ENCODE measurements around the gene FAM237B. TPM values are rescaled to one million over a fixed set of nuclear protein-coding genes. Genes with fewer than 3 reads are reported as not detected.
"Not testable (repeated sequence)": the region's sequence is repeated elsewhere in the genome, so short reads cannot be mapped to it uniquely, and the experiment has no call there.

Gene FAM237B
- total RNA-seq (not detected), polyA plus RNA-seq (not detected)

- H3K4me3 ChIP-seq = peak within 1 kb of the TSS in 3 of 4 donors; percentile 20 to 34 (median 23)
These were observed at the start of gene FAM237B for GRCh38 chr7:90320801-90321494. Gene FAM237B, minus strand, starts transcription at chr7:90321304. Its CDS starts 1,556 bp downstream, at chr7:90319748.

GRCh38 chr7:90351987-90352386 is 30.9 kb upstream of the FAM237B start:
- intact Hi-C loops (cut with DNase I) = no loop called here
- Histone ChIP-seq H3K9me3 (no peaks in the 10 kb centered on the region), H3K4me3 (no peak overlapping the region), H3K36me3 (no peaks in the 10 kb centered on the region), H3K27ac (no peak overlapping the region), H3K4me1 (peaks cover 5 to 16% (median 12%) of the 10 kb centered on the region in 3 donors), H3K27me3 (no peaks in the 10 kb centered on the region)
- TF ChIP-seq, protein P1, sequence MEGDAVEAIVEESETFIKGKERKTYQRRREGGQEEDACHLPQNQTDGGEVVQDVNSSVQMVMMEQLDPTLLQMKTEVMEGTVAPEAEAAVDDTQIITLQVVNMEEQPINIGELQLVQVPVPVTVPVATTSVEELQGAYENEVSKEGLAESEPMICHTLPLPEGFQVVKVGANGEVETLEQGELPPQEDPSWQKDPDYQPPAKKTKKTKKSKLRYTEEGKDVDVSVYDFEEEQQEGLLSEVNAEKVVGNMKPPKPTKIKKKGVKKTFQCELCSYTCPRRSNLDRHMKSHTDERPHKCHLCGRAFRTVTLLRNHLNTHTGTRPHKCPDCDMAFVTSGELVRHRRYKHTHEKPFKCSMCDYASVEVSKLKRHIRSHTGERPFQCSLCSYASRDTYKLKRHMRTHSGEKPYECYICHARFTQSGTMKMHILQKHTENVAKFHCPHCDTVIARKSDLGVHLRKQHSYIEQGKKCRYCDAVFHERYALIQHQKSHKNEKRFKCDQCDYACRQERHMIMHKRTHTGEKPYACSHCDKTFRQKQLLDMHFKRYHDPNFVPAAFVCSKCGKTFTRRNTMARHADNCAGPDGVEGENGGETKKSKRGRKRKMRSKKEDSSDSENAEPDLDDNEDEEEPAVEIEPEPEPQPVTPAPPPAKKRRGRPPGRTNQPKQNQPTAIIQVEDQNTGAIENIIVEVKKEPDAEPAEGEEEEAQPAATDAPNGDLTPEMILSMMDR (IDR thresholded peaks at IDR 0.05) = no peak
- DNase-seq (no peak), FAIRE-seq (no peak), ATAC-seq (peak in 2 of 4 donors; percentile 65 to 77)

More at GRCh38 chr7:90320801-90321494, at the start of gene FAM237B:
- no peak for FAIRE-seq
- ATAC-seq = peak; percentile 35 to 70 (median 64)
- Histone ChIP-seq H3K36me3 (no peaks in the 10 kb centered on the region), H3K4me1 (peaks cover 0 to 6% (median 0%) of the 10 kb centered on the region in 3 donors), H3K27ac (no peak within 1 kb of the TSS), H3K9me3 (no peaks in the 10 kb centered on the region), H3K27me3 (peaks cover 0 to 28% (median 1%) of the 10 kb centered on the region in 4 donors)
- peak in 2 of 6 donors; percentile 65 to 69 for DNase-seq
- 1 to 3% methylated on average over 53 to 62 of the region's 62 CpGs for WGBS, 2 donors
- TF ChIP-seq, protein P1 (IDR thresholded peaks at IDR 0.05) = no peak
- intact Hi-C loops (cut with DNase I) = no loop called here

- H3K9me3 ChIP-seq; H3K27ac ChIP-seq; H3K27me3 ChIP-seq; DNase-seq; H3K4me3 ChIP-seq; H3K36me3 ChIP-seq; FAIRE-seq; intact Hi-C loops (cut with DNase I); ATAC-seq: not testable (repeated sequence)
- peaks cover 5 to 16% (median 12%) of the 10 kb centered on the region in 3 donors for H3K4me1 ChIP-seq
- WGBS, 2 donors = 67 to 81% methylated on average over 3 of the region's 3 CpGs
These were observed 28.9 kb upstream of the FAM237B start for GRCh38 chr7:90350032-90350431.

DNA sequence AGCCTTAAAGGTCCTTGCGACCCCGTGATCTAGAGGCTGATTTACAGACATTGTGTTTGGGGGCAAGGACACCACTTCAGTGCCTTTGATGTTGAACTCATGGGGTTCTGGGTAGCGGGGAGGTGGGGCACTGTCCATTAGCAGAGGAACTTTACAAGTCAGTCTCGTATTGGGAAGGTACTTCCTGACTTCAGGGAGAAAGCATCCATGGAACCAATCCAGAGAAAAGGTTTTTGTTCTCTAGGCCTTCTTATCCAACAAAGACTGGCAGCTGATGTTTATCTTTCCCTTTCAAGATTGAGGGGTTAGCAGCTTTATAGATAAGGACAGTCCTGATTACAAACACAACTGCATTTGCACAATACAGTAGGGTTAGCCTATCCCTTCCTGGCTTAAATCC is 28.2 kb upstream of the FAM237B start:
- no peak for DNase-seq
- TF ChIP-seq, protein P1 (IDR thresholded peaks at IDR 0.05) = no peak
- no peak for ATAC-seq
- intact Hi-C loops (cut with DNase I) = no loop called here
- H3K4me3 ChIP-seq = no peak overlapping the region
- WGBS, 2 donors = 78 to 79% methylated on average over 4 of the region's 4 CpGs
- H3K36me3 ChIP-seq = no peaks in the 10 kb centered on the region
- H3K27ac ChIP-seq = no peak overlapping the region
- FAIRE-seq = no peak
- peaks cover 5 to 16% (median 12%) of the 10 kb centered on the region in 3 donors for H3K4me1 ChIP-seq
- H3K9me3 ChIP-seq = no peaks in the 10 kb centered on the region
- H3K27me3 ChIP-seq = no peaks in the 10 kb centered on the region

DNA sequence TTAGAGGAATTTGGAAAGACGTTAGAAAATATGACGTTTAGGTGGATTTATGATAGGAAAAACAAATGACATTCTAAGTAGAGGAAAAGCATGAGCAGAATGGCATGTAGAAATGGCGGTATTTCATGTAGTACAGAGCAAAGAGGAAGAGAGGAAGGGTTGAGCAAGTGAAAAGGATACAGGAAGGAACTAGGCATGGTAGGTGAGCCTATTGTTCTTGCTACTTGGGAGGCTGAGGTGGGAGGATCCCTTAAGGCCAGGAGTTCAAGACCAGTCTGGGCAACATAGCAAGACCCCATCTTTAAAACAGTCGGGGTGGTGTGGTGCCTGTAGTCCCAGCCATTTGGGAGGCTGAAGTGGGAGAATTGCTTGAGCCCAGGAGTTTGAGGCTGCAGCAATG is 26.7 kb upstream of the FAM237B start:
- H3K4me3 ChIP-seq = peak overlapping the region in 3 of 4 donors; percentile 54 to 62 (median 55)
- peaks cover 5 to 16% (median 12%) of the 10 kb centered on the region in 3 donors for H3K4me1 ChIP-seq
- FAIRE-seq = no peak
- no peak for ATAC-seq
- no peaks in the 10 kb centered on the region for H3K36me3 ChIP-seq
- H3K27ac ChIP-seq = no peak overlapping the region
- no peak for DNase-seq
- TF ChIP-seq, protein P1 (IDR thresholded peaks at IDR 0.05) = no peak
- intact Hi-C loops (cut with DNase I) = no loop called here
- no peaks in the 10 kb centered on the region for H3K9me3 ChIP-seq
- 49 to 50% methylated on average over 4 of the region's 4 CpGs for WGBS, 2 donors
- no peaks in the 10 kb centered on the region for H3K27me3 ChIP-seq
